ENCODE measurements around the gene LAMC1.

- no peak for TF ChIP-seq CTCF (IDR thresholded peaks at IDR 0.05)
- no peak for TF ChIP-seq POLR2A (IDR thresholded peaks at IDR 0.05)
Measured at GRCh38 chr1:183114441-183114840, 91.2 kb downstream of the LAMC1 start.
